OCI-LY7 (cell line): ENCODE results near the gene IMP4.

ENCODE experiments used
- EZH2phosphoT487 ChIP-seq: fragments of 200-600 bp; sonication (generic); IDR thresholded peaks from 2 replicates; pipeline ENCODE4 v1.6.1; 2018; ENCODE audit warnings: low read depth, borderline replicate concordance, mild to moderate bottlenecking, mixed run types, antibody characterized with exemption, low read length, moderate library complexity, mixed read lengths
- TF ChIP-seq, protein P1 (sequence below): fragments of 200-600 bp; sonication (generic); conservative IDR thresholded peaks from 2 replicates; pipeline ENCODE4 v1.5.1; 2014; ENCODE audit warnings: mild to moderate bottlenecking, antibody characterized with exemption, low read length, moderate library complexity, mixed read lengths

DNA sequence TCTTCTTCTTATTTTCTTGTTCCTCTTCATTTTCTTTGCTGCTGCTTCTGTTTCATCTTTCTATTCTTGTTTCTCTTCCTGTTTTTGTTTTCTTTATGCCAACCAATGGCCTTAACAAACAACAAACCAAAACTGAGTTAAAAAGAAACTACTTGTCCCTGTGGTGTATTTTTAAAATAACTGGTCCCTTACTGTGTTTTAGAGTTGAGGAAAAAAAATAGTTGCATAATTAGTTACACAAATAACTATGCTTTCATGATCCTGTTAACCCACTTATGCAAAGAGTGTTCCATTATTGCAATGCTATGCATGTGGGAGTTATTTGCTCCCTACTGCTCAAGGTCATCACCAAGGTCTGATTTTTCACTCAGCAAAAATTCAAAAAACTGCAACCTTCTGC lies 39.5 kb upstream of the IMP4 start:
- no peak for TF ChIP-seq EZH2phosphoT487
- TF ChIP-seq, protein P1, sequence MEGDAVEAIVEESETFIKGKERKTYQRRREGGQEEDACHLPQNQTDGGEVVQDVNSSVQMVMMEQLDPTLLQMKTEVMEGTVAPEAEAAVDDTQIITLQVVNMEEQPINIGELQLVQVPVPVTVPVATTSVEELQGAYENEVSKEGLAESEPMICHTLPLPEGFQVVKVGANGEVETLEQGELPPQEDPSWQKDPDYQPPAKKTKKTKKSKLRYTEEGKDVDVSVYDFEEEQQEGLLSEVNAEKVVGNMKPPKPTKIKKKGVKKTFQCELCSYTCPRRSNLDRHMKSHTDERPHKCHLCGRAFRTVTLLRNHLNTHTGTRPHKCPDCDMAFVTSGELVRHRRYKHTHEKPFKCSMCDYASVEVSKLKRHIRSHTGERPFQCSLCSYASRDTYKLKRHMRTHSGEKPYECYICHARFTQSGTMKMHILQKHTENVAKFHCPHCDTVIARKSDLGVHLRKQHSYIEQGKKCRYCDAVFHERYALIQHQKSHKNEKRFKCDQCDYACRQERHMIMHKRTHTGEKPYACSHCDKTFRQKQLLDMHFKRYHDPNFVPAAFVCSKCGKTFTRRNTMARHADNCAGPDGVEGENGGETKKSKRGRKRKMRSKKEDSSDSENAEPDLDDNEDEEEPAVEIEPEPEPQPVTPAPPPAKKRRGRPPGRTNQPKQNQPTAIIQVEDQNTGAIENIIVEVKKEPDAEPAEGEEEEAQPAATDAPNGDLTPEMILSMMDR: no peak
